ENCODE results near the gene RBM20.

RBM20 gene

DNA sequence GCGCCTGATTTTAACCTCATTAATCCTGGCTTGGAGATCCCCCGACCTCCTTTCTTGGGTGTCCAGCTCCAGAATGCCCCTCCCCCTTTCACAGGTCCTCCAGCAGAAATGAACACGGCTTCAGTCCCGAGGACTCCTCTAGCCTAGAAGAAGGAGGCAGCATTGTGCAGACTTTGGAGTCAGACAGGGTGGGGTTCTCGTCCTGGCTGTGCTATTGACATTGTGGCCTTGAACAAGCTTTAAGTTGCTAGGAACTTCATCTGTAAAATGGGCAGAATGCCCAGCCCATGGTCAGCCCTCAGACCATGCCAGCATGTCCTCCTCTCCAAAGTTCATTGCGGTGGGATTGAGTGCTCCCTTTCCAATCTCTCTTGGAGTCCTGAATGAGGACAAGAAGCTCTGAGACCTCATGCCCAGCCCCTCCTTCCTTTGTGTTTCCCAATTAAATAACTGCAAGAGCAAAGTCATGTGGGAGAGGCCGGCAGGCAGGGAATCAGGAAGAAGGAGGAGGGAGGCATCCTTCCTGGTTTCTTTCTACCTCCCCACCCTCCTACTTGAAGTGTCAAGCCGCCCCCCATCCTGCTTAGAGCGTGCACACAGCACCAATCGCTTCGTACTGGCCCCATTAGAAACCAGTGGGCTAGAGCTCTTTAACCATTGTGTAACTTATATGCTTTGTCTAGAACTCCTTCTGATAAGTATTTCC lies 86.4 kb downstream of the RBM20 start:
- DNase-seq (ENCODE audit: extremely low read depth in 1 of 2, low read depth in 1 of 2) = no peak

DNA sequence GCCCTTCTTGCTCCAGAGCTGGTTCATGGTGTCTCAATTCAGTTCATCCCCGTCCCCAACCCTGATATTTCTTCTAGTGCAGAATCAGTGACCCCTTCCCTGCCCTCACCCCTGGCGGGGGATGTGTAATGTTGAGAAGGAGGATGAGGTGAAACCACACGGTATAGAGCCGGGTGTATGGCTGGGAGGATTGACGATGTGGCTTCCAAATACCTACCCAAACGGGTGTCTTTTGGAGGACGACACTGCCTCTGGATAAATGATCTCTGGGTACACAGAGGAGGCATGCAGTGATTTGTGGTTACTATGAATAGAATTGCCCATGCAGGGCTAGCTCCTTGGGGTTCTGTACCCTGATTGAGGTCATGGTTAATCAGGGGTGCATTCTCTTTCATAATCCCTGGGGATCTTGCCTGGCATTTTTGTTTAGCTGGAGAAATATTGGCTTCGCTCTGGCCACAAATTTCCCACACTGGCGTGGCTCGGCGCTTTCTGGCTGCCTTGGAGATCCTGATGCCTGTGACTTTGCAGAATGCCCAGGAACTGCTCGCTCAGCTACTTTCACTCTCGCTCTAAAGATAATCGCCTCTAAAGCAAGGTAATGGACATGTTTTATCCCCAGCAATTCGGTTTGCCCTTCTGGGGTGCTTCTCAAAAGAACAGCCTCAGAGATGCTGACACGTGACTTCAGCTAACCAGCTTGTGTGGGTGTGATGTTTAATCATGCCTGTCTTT lies 89.2 kb downstream of the RBM20 start:
- DNase-seq (ENCODE audit: extremely low read depth in 1 of 2, low read depth in 1 of 2) = no peak

DNA sequence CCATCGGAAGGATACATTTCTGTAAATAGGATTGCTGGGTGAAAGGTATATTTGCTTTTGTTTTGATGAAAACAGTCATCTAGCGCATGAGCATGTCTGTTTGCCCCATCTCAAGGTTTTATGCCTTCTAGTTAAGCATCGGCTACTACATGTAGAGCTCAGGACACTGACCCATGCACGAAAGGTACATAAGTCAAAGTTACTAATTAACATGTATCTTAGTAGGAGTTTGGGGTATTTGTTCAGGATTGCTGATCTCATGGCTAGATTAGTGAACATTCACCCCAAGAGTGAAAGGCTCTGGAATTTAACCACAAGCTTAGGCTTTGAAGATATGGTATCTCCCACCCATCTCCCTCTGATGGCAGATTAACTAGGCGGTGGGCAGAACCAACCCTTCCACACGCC lies 91.5 kb downstream of the RBM20 start:
- DNase-seq (ENCODE audit: extremely low read depth in 1 of 2, low read depth in 1 of 2) = no peak

DNA sequence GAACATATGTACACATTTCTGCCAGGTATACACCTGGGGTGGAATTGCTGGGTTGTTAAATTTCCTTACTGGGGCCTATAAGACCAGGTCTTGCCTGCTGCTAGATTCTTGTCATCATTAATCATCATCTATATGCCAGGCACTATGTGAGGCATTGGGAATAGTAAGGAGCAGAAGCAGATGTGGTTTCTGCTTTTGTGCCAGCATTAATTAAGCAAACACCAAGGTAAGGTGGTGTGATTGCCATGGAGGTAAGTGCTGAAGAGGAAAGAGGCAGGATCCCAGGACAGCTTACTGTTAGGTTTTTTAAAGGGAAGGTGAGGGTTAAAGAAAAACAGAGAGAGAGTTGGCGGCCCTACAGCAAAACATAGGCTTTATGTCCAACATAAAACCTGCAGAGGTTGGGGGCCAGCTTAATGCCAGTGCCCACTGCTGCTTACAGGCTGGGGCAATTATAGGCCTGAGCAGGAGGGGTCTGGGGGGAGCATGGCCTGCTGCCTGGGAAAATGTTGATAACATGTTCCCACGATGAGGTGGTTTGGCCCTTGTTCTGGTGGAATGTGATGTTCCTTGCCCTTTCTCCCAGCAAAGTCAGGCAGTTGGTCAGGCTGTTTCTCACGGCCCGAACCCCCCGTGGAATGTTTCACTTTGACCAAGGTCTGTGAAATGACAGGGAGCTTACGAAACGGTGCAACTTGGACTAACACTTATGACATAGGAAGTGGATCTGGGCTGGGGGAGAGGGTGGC lies 93.9 kb downstream of the RBM20 start:
- no peak for DNase-seq (ENCODE audit: extremely low read depth in 1 of 2, low read depth in 1 of 2)

DNA sequence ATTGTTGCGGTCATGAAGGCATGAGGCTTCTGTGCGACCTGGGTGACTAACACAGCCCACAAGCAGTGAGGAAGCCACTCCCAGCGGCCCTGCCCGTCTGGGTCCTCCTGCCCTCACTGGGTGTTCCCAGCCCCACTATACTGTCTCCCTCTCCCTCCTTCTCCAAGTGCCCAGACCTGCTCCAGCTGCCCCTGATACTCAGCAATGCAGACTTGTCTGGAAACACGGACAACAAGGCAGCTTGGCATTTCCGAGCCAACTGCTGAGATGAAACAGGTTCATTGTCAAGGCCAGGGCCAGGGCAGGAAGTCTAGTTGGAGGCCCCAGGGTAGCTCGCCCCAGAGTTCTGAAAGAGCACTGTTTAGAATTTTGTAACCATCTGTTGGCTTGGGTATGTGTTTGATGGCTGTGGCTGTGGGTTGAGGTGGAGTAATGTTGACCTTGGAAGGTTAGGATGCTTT lies 95.7 kb downstream of the RBM20 start:
- no peak for DNase-seq (ENCODE audit: extremely low read depth in 1 of 2, low read depth in 1 of 2)

DNA sequence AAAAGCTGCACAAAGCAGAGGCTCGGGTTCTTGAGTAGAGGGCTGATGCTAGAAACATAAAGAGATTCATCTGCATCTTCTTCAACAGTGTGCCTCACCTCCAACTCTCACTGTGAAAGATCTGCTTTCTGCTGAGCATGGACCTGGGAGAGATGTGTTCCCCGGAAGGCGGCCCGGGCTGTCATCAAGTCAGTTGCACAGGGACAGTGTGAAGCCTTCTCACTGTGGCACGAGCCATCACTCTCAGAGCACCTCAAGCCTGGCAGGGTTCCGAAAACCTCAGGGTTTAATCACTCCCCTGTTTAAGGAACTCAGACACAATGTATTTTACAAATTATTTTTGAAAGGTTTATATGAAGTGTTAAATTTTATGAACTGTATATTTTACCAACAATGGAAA lies 98.7 kb downstream of the RBM20 start:
- DNase-seq (ENCODE audit: extremely low read depth in 1 of 2, low read depth in 1 of 2) = no peak

DNA sequence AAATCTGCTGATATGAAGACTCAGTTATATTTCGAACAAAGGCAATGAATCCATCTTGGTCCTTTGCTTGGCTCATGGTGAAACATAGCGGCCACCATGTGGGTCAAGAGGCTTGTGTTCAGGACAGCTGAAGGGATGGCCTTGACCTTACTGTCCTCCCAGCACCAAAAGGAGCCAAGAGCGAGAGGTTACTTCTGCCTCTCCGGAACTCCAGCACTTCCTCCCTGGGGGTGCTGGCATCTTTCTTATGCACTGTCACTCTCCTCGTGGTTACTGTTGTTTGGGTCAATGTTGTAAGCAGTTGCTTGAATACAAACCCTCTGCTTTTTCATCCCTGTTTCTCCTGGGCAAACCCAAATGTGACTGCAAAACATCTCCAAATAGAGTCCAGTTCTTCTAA lies 100.6 kb downstream of the RBM20 start:
- DNase-seq (ENCODE audit: extremely low read depth in 1 of 2, low read depth in 1 of 2) = no peak

DNA sequence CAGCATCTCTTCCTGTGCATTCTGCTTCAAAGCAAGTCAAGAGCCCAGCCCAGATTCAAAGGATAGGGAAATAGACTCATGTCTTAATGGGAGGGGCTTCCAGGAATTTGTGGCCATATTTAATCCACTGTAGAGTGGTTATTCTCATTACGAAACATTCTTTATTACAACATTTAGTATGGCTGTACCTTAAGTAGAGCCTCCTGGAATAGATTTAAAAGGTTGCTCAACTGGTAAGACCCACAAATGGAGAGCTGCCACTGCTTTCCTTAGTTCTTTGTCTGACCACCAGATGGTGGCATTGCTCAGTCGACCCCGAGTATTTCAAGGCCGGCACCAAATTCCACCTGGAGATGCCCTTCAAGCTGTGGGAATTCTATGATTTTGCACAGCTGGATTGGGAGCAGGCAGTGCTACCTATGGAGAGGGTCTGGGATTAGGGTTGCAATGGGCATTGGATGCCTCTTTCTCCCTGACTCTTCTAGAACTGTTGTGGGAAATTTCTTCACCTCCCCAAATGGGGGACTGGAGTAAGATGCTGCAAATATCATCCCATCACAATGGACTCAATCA lies 102.2 kb downstream of the RBM20 start:
- no peak for DNase-seq (ENCODE audit: extremely low read depth in 1 of 2, low read depth in 1 of 2)

DNA sequence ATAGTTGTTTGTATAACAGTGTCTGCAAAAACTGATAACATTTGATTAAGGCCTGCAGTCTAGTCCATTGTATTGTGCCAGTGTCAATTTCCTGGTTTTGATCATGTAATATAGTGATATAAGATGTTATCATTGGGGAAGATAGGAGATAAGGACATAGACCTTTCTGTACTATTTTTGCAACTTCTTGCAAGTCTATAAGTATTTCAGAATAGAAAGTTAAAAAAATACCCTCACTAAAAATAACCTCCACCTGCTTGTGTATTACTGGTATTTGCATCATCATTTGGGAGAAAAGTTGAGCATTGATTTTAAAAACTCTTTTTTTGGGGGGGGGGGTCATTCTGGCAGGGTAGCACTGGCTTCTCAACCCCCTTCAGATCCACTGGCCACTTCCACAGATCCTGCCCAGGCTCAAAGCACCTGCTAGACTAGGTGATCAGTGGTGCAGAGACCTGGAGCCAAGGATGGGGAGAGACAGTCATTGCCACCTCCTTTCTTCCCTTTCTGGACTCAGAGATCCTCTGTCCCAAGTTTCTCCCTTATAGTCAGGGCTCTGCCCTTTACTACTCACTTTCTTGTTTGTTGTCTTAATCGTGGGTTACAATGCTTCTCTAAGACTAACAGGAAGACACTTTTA lies 103.0 kb downstream of the RBM20 start:
- DNase-seq (ENCODE audit: extremely low read depth in 1 of 2, low read depth in 1 of 2) = no peak

DNA sequence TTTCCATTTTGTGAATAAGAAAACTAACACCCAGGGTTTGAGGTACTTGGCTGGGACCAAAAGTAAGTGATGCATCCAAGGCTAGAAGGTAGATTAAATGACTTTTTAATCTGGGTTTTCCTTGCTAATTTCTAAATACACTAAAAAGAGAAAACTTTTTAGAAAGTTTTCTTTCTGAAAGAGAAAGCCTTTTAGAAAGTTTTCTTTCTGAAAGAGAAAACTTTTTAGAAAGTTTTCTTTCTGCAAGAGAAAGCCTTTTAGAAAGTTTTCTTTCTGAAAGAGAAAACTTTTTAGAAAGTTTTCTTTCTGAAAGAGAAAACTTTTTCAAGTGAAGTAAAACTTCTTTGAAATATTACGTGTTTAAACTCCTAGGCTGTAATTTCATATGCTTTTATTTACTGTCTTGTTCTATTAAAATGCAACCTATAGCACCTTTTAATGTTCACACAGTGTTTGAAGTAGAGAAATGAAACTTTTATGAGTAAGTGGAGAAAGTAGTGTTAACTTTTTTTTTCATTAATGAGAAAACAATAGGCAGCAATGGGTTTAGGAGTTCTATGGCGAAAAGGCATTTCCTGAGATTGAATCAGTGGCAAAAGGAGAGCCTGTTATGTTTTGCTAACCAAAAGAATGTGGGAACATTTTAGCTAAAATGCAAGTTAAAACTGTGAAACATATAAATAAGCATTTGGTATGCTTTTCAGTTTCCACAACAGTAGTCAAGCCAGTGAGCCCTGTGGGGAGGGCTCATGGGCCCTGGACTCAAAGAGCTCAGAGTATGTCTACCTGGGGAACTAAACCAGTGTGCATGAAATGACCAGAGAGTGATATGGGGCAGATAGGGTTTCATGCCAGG lies 103.7 kb downstream of the RBM20 start:
- no peak for DNase-seq (ENCODE audit: extremely low read depth in 1 of 2, low read depth in 1 of 2)

DNA sequence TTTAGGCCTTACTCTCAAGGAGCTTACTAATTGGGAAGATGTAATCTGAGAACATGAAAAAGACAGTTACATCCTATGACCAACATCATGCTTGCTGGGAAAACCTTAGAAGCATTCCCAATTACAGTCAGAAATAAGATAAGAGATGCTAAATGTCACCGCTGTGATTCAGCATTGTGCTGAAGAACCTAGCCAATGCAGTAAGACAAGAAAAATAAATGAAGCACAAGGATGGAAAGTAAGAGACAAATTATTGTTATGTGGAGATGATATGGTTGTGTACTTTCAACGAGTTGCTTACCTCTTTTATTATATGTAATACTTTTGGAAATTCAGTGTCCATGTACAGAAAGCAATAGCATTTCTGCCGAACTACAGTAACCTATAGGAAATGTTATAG lies 104.8 kb downstream of the RBM20 start:
- DNase-seq (ENCODE audit: extremely low read depth in 1 of 2, low read depth in 1 of 2) = no peak

DNA sequence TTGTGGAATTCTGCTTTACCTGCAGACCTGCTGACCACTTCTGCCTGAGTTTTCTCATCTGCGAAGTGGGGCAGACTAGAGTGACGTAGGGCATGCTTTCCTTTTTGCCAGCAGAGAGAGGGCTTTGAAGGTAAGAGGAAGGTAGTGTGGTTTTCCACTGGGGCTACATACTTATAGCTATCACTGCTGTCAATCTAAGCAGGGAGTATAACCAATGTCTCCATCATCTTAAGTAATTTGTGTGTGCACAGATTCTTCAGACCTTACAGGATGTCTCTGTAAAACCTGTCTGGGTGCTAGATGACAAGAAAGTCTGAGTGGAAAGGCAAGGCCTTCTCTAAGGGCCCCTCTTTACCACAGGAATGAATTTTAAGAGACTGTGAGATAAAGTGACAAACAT lies 106.8 kb downstream of the RBM20 start:
- DNase-seq (ENCODE audit: extremely low read depth in 1 of 2, low read depth in 1 of 2) = no peak

DNA sequence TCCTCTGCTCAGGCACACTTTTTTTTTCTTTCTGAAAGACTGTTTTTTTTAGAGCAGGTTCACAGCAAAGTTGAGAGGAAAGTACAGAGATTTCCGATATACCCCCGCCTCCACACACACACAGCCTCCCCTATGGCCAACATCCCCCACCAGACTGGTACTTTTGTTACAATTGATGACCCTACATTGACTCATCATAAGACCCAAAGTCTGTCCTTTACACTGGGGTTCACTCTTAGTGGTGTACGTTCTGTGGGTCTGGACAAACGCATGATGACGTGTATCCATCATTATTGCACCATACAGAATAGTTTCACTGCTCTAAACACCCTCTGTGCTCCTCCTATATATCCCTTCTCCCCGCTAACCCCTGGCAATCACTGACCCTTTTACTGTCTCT lies 107.7 kb downstream of the RBM20 start:
- no peak for DNase-seq (ENCODE audit: extremely low read depth in 1 of 2, low read depth in 1 of 2)

DNA sequence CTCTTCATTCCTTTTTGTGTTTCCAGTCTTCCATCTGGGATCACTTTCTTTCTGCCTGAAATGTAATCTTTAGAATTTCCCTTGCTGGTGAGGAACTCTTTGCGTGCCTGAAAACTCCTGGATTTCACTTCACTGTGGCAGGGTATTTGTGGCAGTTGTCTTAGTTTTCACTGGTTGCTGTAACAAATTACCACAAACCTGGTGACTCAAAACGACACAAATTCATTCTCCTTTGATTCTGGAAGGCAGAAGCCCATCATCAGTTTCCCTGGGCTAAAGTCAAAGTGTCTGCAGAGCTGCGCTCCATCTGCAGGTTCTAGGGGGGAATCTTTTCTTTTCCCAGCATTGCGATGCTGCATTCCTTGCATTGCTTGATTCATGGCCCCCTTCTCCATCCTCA lies 109.3 kb downstream of the RBM20 start:
- no peak for DNase-seq (ENCODE audit: extremely low read depth in 1 of 2, low read depth in 1 of 2)

DNA sequence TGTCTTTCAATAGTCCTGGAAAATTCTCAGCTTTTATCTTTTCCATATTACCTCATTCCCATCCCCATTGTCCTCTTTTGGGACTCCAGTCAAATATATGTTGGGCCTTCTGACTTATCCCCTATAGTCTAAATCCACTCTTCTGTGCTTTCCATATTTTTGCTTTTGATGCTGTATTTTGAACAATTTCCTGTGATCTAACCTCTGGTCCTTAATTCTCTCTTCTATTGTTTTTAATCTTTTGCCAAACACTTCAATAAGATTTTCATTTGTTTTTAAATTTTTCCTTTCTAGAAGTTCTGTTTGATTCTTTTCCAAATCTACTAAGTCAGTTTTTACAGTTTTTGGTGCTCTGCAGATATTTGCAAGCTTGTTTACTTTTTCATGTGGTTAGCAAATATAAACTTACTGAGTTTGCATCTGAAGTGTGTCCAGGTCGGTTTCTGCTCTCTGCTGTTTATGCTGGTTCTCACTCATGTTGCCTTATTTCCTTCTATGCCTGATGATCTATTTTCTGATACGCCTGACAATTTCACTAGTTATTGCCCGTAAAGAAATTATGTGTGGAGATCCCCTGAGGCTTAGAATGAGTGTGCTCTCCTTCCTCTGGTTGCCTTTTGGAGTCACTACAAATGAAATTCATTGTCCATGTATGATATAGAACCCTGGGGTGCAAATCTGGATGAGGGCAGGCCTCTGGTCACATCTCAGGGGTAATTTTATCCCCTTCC lies 110.4 kb downstream of the RBM20 start:
- DNase-seq (ENCODE audit: extremely low read depth in 1 of 2, low read depth in 1 of 2) = no peak

DNA sequence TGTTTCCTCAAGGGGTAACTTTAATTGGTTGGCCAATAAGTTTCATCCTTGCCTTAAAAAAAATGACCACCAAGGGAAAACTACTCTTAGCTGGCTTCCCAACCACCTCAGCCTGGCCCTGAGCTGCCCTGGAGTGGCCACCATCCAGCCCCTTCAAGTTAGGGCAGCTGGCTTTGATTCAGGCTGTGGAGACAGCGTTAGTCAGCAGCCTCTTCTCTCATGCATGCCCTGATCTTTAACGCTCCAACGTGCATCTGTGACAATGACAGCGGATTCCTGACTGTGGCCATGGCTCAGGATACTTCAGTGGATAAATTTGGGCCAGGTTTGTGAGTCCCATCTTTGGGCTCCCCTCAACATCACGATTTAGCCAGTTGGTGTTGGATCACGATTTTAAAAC lies 111.6 kb downstream of the RBM20 start:
- no peak for DNase-seq (ENCODE audit: extremely low read depth in 1 of 2, low read depth in 1 of 2)

DNA sequence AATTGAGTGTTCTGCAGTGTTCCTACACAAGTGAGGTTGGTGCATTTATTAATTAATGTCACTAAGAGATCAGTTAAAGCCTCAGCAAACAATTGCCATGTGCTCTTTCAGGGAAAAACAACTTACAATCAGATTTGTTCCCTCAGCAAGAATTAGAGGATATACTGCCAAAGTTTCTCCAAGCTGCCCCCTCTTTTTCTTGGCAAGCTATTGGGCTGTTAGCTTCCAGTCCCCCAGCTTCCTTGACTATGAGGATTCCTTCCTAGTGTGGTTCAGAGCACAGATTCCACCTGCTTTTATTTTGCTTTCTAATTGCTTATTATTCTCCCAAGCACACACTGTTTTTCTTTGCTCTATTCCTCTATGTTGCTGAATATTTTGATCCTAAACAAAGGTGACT lies 112.7 kb downstream of the RBM20 start:
- no peak for DNase-seq (ENCODE audit: extremely low read depth in 1 of 2, low read depth in 1 of 2)

DNA sequence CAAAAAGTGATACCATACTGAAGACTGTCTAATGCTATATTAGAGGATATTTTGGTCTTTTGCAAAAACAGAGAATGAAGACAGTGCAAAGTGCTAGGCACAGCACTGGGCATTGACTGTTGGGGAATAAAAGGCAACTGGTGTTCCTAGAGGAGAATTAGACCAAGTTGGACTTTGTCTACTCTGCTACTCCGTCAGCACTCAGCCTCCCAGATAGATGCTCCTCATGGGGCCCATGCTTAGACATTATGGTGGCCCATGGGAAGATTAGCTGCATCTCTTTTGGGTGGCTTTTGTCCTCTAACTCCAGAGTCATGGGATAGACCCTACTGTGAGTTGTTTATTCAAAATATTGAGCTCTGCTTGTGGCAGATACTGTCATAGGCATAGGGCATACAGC lies 113.5 kb downstream of the RBM20 start:
- no peak for DNase-seq (ENCODE audit: extremely low read depth in 1 of 2, low read depth in 1 of 2)

DNA sequence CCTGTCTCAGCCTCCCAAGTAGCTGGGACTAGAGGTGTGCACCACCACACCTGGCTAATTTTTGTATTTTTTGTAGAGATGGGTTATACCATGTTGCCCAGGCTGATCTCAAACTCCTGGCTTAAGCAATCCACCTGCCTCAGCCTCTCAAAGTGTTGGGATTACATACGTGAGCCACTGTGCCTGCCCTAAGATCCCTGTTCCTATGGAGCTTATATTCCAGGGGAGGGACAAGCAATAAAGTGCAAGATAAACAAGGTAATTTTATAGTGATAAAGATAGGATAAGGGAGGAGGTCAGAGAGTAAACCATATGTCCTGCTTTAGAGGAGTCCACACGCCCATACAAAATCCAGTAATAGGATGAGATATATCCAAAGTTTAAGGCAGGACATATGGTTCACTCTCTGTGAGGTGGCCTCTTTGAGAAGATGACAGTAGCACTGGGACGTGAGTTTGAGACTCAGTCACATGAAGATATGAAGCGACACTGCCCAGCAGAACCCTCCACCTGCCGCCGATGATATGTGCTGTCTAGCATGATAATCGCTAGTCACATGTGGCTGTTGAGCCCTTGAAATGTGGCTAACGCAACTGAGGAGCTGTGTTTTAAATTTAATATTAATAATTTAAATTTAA lies 114.1 kb downstream of the RBM20 start:
- DNase-seq (ENCODE audit: extremely low read depth in 1 of 2, low read depth in 1 of 2) = no peak
